ENCODE results near the gene DENND2D.
A peak's percentile ranks its signal among the peaks of the same experiment; 100 is the strongest.

DENND2D gene

GRCh38 chr1:111203681-111204200 lies 3.3 kb upstream of the DENND2D start:
- DNase-seq (ENCODE audit: extremely low read depth, insufficient read length), result peak; percentile 93
- Histone ChIP-seq H3K4me3 (replicated peaks; ENCODE audit: low read depth, low read length) (peak overlapping the region; percentile 71), H3K27me3 (replicated peaks; ENCODE audit: control insufficient read depth, insufficient read depth, low read length) (no peaks in the 10 kb centered on the region), H3K36me3 (ENCODE audit: control insufficient read depth, insufficient read depth, low read length) (peaks cover 3% of the 10 kb centered on the region)
- no peak for TF ChIP-seq CTCF (IDR thresholded peaks at IDR 0.05; ENCODE audit: insufficient read depth, low read length, poor library complexity, severe bottlenecking)

- TF ChIP-seq CTCF (IDR thresholded peaks at IDR 0.05; ENCODE audit: insufficient read depth, low read length, poor library complexity, severe bottlenecking), result no peak
- Histone ChIP-seq H3K4me3 (replicated peaks; ENCODE audit: low read depth, low read length) (peak overlapping the region; percentile 71), H3K27me3 (replicated peaks; ENCODE audit: control insufficient read depth, insufficient read depth, low read length) (no peaks in the 10 kb centered on the region), H3K36me3 (ENCODE audit: control insufficient read depth, insufficient read depth, low read length) (peaks cover 7% of the 10 kb centered on the region)
- DNase-seq (ENCODE audit: extremely low read depth, insufficient read length), result peak; percentile 46
Measured at GRCh38 chr1:111202707-111203623, 2.5 kb upstream of the DENND2D start.

- TF ChIP-seq CTCF (IDR thresholded peaks at IDR 0.05; ENCODE audit: insufficient read depth, low read length, poor library complexity, severe bottlenecking), result no peak
- H3K4me3 ChIP-seq (replicated peaks; ENCODE audit: low read depth, low read length), result peak overlapping the region; percentile 71
- no peak for DNase-seq (ENCODE audit: extremely low read depth, insufficient read length)
- peaks cover 13% of the 10 kb centered on the region for H3K36me3 ChIP-seq (ENCODE audit: control insufficient read depth, insufficient read depth, low read length)
- H3K27me3 ChIP-seq (replicated peaks; ENCODE audit: control insufficient read depth, insufficient read depth, low read length), result no peaks in the 10 kb centered on the region
Measured at GRCh38 chr1:111202366-111202706, 1.9 kb upstream of the DENND2D start.

- Histone ChIP-seq H3K36me3 (ENCODE audit: control insufficient read depth, insufficient read depth, low read length) (peaks cover 17% of the 10 kb centered on the region), H3K27me3 (replicated peaks; ENCODE audit: control insufficient read depth, insufficient read depth, low read length) (no peaks in the 10 kb centered on the region), H3K4me3 (replicated peaks; ENCODE audit: low read depth, low read length) (peak overlapping the region; percentile 63)
- TF ChIP-seq CTCF (IDR thresholded peaks at IDR 0.05; ENCODE audit: insufficient read depth, low read length, poor library complexity, severe bottlenecking), result no peak
- no peak for DNase-seq (ENCODE audit: extremely low read depth, insufficient read length)
Measured at GRCh38 chr1:111201275-111202090, 1.0 kb upstream of the DENND2D start.

- TF ChIP-seq CTCF (IDR thresholded peaks at IDR 0.05; ENCODE audit: insufficient read depth, low read length, poor library complexity, severe bottlenecking), result no peak
Measured at GRCh38 chr1:111200802-111201161, 336 bp upstream of the DENND2D start.

More at GRCh38 chr1:111200802-111201161, 336 bp upstream of the DENND2D start:
- Histone ChIP-seq H3K36me3 (ENCODE audit: control insufficient read depth, insufficient read depth, low read length) (peaks cover 21% of the 10 kb centered on the region), H3K27me3 (replicated peaks; ENCODE audit: control insufficient read depth, insufficient read depth, low read length) (no peaks in the 10 kb centered on the region), H3K4me3 (replicated peaks; ENCODE audit: low read depth, low read length) (peak overlapping the region; percentile 63)
- no peak for DNase-seq (ENCODE audit: extremely low read depth, insufficient read length)

Data from GM06990 (cell line).